ENCODE data around the gene ACAP2. TPM values are rescaled to one million over a fixed set of nuclear protein-coding genes. Genes with fewer than 3 reads are reported as not detected.

ACAP2 gene
- polyA plus RNA-seq, 3 donors, result 41.5 to 96.5 (median 71.6) TPM

GRCh38 chr3:195261925-195262324, 180.9 kb downstream of the ACAP2 start:
- H3K27ac ChIP-seq (ENCODE audit: low read depth in 1 of 2, low read length in 2 of 2), result no peak overlapping the region
- H3K36me3 ChIP-seq (replicated peaks in 1 of 2; ENCODE audit: control insufficient read depth in 1 of 2, insufficient read depth in 2 of 2, low read length in 2 of 2), result peaks cover 0 to 19% of the 10 kb centered on the region in 2 donors
- H3K4me2 ChIP-seq (replicated peaks; ENCODE audit: extremely low read depth, low read length, poor library complexity, severe bottlenecking), result no peak overlapping the region
- Mint-ChIP-seq H3K4me3 (no peak overlapping the region), H3K9me3 (no peaks in the 10 kb centered on the region), H3K27me3 (ENCODE audit: low read depth in 3 of 3) (peaks cover 0 to 2% (median 0%) of the 10 kb centered on the region in 3 donors), H3K27ac (peak overlapping the region in 1 of 7 donors; percentile 66), H3K4me1 (peaks cover 47% of the 10 kb centered on the region), H3K36me3 (peaks cover 25 to 28% of the 10 kb centered on the region in 2 donors)
- intact Hi-C loops (cut with micrococcal nuclease), result loop anchor here (2.0 to 5.0 kb wide), 4 partner anchors 180 to 590 kb away; partner anchors contain the start of genes LSG1 (in 2 of the 2) and ACAP2 (in 1 of the 2)
- no peak overlapping the region for H2AFZ ChIP-seq (ENCODE audit: insufficient read depth, low read depth, low read length, poor library complexity, severe bottlenecking)
- no peak overlapping the region for H3K9ac ChIP-seq (ENCODE audit: insufficient read depth, low read length, poor library complexity, severe bottlenecking)
- no peaks in the 10 kb centered on the region for H4K20me1 ChIP-seq (ENCODE audit: insufficient read depth, low read length)
- DNase-seq, result no peak
- H3K27me3 ChIP-seq (ENCODE audit: control insufficient read depth in 2 of 2, insufficient read depth in 2 of 2, low read length in 2 of 2), result no peaks in the 10 kb centered on the region
- WGBS (ENCODE audit: insufficient coverage), result no CpG with 5 or more reads among the region's 2 CpGs
- no peaks in the 10 kb centered on the region for H3K9me3 ChIP-seq (replicated peaks in 1 of 2; ENCODE audit: control insufficient read depth in 1 of 2, insufficient read depth in 1 of 2, low read length in 2 of 2)
- no peak for TF ChIP-seq CTCF (IDR thresholded peaks at IDR 0.05)
- peaks cover 33% of the 10 kb centered on the region for H3K79me2 ChIP-seq (ENCODE audit: insufficient read depth, low read length)
- H3K4me3 ChIP-seq (replicated peaks in 1 of 3; ENCODE audit: low read depth in 2 of 3, low read length in 3 of 3), result no peak overlapping the region
- peaks cover 40 to 56% of the 10 kb centered on the region in 2 donors for H3K4me1 ChIP-seq (ENCODE audit: control insufficient read depth in 1 of 2, insufficient read depth in 2 of 2, low read length in 2 of 2)

GRCh38 chr3:195260280-195260905, 182.4 kb downstream of the ACAP2 start:
- H3K9me3 ChIP-seq (replicated peaks in 1 of 2; ENCODE audit: control insufficient read depth in 1 of 2, insufficient read depth in 1 of 2, low read length in 2 of 2), result no peaks in the 10 kb centered on the region
- H3K4me1 Mint-ChIP-seq, result peaks cover 47% of the 10 kb centered on the region
- peak overlapping the region; percentile 75 to 95 (median 88) for H3K4me3 ChIP-seq (replicated peaks in 1 of 3; ENCODE audit: low read depth in 2 of 3, low read length in 3 of 3)
- intact Hi-C loops (cut with micrococcal nuclease), result loop anchor here (2.0 to 5.0 kb wide), 4 partner anchors 182 to 588 kb away; partner anchors contain the start of genes LSG1 (in 2 of the 2) and ACAP2 (in 1 of the 2)
- H3K36me3 ChIP-seq (replicated peaks in 1 of 2; ENCODE audit: control insufficient read depth in 1 of 2, insufficient read depth in 2 of 2, low read length in 2 of 2), result peaks cover 0 to 11% of the 10 kb centered on the region in 2 donors
- peak; percentile 53 for TF ChIP-seq CTCF (IDR thresholded peaks at IDR 0.05)
- H3K9me3 Mint-ChIP-seq, result no peaks in the 10 kb centered on the region
- WGBS (ENCODE audit: insufficient coverage), result under 1% methylated on average over 27 of the region's 41 CpGs
- H3K9ac ChIP-seq (ENCODE audit: insufficient read depth, low read length, poor library complexity, severe bottlenecking), result peak overlapping the region; percentile 85
- H4K20me1 ChIP-seq (ENCODE audit: insufficient read depth, low read length), result no peaks in the 10 kb centered on the region
- H3K27me3 Mint-ChIP-seq (ENCODE audit: low read depth in 3 of 3), result peaks cover 0 to 2% (median 0%) of the 10 kb centered on the region in 3 donors
- DNase-seq, result peak; percentile 78 to 86 (median 83)
- peak overlapping the region; percentile 96 for H3K4me2 ChIP-seq (replicated peaks; ENCODE audit: extremely low read depth, low read length, poor library complexity, severe bottlenecking)
- H3K4me1 ChIP-seq (ENCODE audit: control insufficient read depth in 1 of 2, insufficient read depth in 2 of 2, low read length in 2 of 2), result peaks cover 40 to 56% of the 10 kb centered on the region in 2 donors
- peak overlapping the region; percentile 88 to 92 for H3K27ac ChIP-seq (ENCODE audit: low read depth in 1 of 2, low read length in 2 of 2)
- peak overlapping the region; percentile 79 to 89 (median 87) for H3K27ac Mint-ChIP-seq
- peaks cover 23% of the 10 kb centered on the region for H3K79me2 ChIP-seq (ENCODE audit: insufficient read depth, low read length)
- H3K27me3 ChIP-seq (ENCODE audit: control insufficient read depth in 2 of 2, insufficient read depth in 2 of 2, low read length in 2 of 2), result no peaks in the 10 kb centered on the region
- H3K36me3 Mint-ChIP-seq, result peaks cover 18 to 19% of the 10 kb centered on the region in 2 donors
- H2AFZ ChIP-seq (ENCODE audit: insufficient read depth, low read depth, low read length, poor library complexity, severe bottlenecking), result peak overlapping the region; percentile 94
- peak overlapping the region; percentile 78 to 87 for H3K4me3 Mint-ChIP-seq
